GM12864 (cell line): ENCODE measurements around the gene SPATA31D3.
"Not testable (repeated sequence)": the region's sequence is repeated elsewhere in the genome, so short reads cannot be mapped to it uniquely, and the experiment has no call there.

Experiments
- DNase-seq: peaks from one replicate; pipeline ENCODE4 v3.0.0-alpha.2; 2011; ENCODE audit warnings: low read depth
- H3K4me3 ChIP-seq: 2 replicates; pipeline ENCODE4 v1.5.1; 2011; ENCODE audit warnings: mild to moderate bottlenecking, low read depth, low read length, control low read depth
- TF ChIP-seq, protein P1 (sequence below): IDR thresholded peaks from 2 replicates; pipeline ENCODE4 v1.5.1; 2011; ENCODE audit warnings: low read depth, mild to moderate bottlenecking, moderate library complexity, low read length, control low read depth, inconsistent platforms; ENCODE audit errors: missing control alignments

Gene SPATA31D3

DNA sequence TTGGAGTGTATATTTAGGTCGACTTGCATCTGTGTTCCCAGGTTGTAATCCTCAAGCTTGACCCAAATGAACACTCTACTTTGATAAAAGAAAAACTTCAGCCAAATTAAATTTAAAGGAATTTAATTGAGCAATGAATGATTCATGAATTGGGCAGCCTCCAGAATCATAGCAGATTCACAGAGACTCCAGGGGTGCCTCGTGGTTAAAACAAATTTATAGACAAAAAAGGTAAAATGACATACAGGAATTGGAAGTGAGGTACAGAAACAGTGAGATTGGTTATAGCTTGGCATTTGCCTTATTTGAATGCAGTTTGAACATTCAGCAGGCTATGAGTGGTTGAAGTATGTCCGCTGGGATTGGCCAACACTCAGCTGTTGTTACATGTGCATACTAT lies 36.6 kb upstream of the SPATA31D3 start:
- no peak overlapping the region for H3K4me3 ChIP-seq
- no peak for DNase-seq
- TF ChIP-seq, protein P1, sequence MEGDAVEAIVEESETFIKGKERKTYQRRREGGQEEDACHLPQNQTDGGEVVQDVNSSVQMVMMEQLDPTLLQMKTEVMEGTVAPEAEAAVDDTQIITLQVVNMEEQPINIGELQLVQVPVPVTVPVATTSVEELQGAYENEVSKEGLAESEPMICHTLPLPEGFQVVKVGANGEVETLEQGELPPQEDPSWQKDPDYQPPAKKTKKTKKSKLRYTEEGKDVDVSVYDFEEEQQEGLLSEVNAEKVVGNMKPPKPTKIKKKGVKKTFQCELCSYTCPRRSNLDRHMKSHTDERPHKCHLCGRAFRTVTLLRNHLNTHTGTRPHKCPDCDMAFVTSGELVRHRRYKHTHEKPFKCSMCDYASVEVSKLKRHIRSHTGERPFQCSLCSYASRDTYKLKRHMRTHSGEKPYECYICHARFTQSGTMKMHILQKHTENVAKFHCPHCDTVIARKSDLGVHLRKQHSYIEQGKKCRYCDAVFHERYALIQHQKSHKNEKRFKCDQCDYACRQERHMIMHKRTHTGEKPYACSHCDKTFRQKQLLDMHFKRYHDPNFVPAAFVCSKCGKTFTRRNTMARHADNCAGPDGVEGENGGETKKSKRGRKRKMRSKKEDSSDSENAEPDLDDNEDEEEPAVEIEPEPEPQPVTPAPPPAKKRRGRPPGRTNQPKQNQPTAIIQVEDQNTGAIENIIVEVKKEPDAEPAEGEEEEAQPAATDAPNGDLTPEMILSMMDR = no peak

DNA sequence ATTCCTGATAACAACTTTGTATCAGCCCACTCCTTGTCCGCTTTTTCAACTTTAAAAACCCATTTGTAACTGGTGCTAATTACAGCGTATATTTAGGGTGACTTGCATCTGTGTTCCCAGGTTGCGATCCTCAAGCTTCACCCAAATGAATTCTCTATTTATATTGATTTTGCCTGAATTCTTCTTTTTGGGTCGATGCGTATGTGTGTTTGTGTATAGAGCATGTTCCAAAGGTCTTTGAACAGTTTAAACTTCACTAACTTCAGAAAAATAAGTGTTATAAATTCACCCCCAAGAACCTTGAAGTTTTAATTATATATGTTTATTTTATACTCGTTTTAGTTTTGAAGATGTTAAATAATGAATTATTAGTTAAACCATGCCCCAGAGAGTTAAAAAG lies 31.2 kb upstream of the SPATA31D3 start:
- TF ChIP-seq, protein P1 = no peak
- H3K4me3 ChIP-seq = no peak overlapping the region
- no peak for DNase-seq

DNA sequence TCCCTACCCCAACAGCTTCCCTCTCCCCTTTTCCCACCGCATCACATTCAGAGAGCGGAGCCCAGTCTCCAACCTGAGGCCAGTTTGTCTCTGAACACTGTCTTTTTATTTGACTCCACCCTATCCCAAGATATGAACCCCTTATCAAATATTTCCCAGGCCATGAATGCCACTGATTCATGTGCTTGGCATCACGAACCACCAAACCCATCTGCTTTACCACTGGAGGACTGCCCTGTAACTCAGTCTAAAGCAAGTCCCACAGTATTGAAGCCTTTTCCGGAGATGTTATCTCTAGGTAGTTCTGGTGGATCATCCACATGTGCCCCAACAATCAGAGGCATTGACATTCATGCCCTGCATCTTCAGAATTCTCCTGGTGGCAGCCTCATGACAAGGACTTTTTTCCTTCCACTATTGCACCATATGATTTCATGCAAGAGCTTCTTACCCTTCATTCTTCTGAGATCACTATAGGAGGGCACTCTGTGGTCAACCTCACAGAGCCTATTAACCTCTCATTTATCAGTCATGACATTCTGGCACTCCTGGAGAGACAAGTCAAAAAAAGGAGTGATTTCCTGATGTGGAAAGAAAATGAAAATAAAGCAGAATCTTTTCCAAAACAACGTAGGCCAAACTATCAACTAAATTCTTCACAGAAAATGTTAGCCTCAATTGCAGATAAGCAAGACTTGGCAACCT lies 27.3 kb upstream of the SPATA31D3 start:
- no peak overlapping the region for H3K4me3 ChIP-seq
- TF ChIP-seq, protein P1 = no peak
- DNase-seq = no peak

DNA sequence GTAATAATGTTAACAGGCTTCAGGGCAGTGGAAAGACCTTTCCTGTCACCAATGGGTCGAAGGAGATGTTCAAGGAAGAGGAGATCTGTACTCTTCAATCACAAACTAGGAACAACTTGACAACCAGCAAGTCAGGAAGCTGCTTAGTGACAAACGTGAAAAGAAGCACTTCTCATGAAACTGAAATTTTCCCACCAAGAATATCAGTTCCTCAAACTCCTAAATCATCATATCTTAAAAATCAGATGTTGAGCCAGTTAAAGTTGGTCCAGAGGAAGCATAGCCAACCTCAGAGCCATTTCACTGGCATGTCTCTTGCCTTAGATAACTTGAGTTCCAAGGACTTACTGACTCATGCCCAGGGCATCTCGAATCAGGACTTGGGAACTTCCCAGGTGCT lies 24.8 kb upstream of the SPATA31D3 start:
- not testable (repeated sequence) for DNase-seq, H3K4me3 ChIP-seq

DNA sequence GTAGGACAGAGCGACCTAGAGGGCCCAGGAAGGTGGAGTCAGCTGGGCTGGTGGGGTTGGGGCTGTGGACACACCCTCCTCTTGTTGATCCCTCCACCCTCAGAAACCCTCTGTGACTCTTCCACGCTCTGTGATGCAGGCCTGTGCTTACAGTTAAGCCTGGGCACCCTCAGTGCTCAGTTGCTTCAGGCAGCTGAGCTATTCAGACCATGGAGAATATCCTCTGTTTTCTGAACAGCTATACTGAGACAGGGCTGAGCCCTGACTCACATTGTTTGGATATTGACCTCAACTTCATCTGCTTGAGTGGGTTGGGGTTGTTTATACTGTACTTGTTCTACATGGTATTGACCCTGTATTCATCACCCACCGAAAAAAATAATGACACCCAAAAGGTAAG lies 15.0 kb upstream of the SPATA31D3 start, which contains the start of gene SPATA31D4:
SPATA31D4 (plus strand) TSS at position 124 of the 400 bp plus-strand sequence; CDS start at position 210, 86 bp downstream.
- not testable (repeated sequence) for DNase-seq, H3K4me3 ChIP-seq

DNA sequence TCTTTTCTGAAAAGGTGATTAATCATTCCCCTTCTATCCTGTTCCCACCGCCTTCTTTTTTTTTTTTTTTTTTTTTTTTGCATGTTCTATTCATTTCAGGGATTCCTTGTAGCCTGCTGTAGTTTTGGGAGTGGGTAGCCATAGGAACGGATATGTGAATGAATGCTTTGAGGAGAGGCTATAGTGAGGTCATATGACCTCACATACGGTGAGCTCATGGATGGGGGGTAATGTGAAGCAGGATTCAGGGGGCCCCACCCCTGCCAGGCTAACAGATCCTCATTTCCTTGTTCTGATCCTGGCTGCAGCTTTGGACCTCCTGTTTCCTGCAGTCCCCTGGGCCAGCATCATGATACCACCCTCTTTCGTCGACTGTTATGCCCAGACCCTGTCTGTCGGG lies 13.2 kb upstream of the SPATA31D3 start:
- not testable (repeated sequence) for H3K4me3 ChIP-seq, DNase-seq

DNA sequence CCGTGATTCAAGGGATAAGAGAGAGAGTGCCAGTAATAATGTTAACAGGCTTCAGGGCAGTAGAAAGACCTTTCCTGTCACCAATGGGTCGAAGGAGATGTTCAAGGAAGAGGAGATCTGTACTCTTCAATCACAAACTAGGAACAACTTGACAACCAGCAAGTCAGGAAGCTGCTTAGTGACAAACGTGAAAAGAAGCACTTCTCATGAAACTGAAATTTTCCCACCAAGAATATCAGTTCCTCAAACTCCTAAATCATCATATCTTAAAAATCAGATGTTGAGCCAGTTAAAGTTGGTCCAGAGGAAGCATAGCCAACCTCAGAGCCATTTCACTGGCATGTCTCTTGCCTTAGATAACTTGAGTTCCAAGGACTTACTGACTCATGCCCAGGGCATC lies 9.8 kb upstream of the SPATA31D3 start:
- DNase-seq, H3K4me3 ChIP-seq: not testable (repeated sequence)

DNA sequence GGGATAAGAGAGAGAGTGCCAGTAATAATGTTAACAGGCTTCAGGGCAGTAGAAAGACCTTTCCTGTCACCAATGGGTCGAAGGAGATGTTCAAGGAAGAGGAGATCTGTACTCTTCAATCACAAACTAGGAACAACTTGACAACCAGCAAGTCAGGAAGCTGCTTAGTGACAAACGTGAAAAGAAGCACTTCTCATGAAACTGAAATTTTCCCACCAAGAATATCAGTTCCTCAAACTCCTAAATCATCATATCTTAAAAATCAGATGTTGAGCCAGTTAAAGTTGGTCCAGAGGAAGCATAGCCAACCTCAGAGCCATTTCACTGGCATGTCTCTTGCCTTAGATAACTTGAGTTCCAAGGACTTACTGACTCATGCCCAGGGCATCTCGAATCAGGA lies 5.3 kb downstream of the SPATA31D3 start:
- not testable (repeated sequence) for H3K4me3 ChIP-seq, DNase-seq

DNA sequence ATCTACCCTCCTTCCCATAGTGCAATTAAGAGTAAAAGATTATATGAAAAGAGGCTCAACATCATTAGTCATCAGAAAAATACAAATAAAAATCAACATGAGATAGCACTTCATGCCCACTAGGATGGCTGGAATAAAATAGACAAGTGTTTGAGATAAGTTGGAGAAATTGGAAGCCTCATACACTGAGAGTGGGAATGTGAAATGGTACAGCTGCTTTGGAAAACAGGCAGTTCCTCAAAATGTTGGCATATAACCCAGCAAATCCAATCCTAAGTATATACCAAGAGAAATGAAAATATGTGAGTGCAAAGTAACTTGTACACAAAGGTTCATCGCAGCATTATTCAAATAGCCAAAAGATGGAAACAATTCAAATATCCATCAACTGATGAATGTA lies 9.8 kb downstream of the SPATA31D3 start:
- TF ChIP-seq, protein P1 = no peak
- no peak overlapping the region for H3K4me3 ChIP-seq
- DNase-seq = no peak

DNA sequence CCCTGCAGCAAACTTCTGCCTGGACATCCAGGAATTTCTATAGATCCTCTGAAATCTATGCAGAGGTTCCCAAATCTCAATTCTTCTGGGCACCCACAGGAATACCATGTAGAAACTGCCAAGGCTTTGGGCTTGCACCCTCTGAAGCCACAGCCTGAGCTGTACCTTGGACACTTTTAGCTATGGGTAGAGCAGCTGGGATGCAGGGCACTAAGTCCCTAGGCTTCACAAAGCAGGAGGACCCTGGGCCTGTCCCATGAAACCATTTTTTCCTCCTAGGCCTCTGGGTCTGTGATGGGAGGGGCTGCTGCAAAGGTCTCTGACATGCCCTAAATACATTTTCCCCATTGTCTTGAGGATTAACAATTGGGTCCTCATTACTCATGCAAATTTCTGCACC lies 12.3 kb downstream of the SPATA31D3 start:
- TF ChIP-seq, protein P1 = no peak

More for the DNA sequence above, 12.3 kb downstream of the SPATA31D3 start:
- no peak overlapping the region for H3K4me3 ChIP-seq
- DNase-seq = no peak
